A549 (cell line): Measurements from ENCODE around the gene LRRC38.

Experiments used
- NR3C1 ChIP-seq: fragments of >200 bp; sonication (Bioruptor Twin); formaldehyde crosslinking; IDR thresholded peaks from 3 replicates; pipeline ENCODE4 v1.6.1; 2017
- POLR2AphosphoS2 ChIP-seq: conservative IDR thresholded peaks from 2 replicates; pipeline ENCODE4 v1.6.1; 2012; ENCODE audit warnings: low read length, improper control_type of control experiment, inconsistent platforms
- RAD21 ChIP-seq, 2 experiments: fragments of >200 bp in 1 of 2; sonication (Bioruptor Twin) in 1 of 2; formaldehyde crosslinking in 1 of 2; IDR thresholded peaks in 1 of 2; conservative IDR thresholded peaks in 1 of 2; 2 replicates in 1 of 2; 3 replicates in 1 of 2; pipeline ENCODE4 v1.6.1; 2012 to 2018; ENCODE audit warnings: inconsistent platforms in 1 of 2
- TF ChIP-seq, protein P1 (sequence below): fragments of >200 bp; sonication (Bioruptor Twin); formaldehyde crosslinking; IDR thresholded peaks from 3 replicates; pipeline ENCODE4 v1.5.1; 2016
- TF ChIP-seq, protein P2 (sequence below): fragments of 200-600 bp; sonication (generic); IDR thresholded peaks from 2 replicates; pipeline ENCODE4 v1.6.1; 2016; ENCODE audit warnings: antibody characterized with exemption, mild to moderate bottlenecking, moderate library complexity

DNA sequence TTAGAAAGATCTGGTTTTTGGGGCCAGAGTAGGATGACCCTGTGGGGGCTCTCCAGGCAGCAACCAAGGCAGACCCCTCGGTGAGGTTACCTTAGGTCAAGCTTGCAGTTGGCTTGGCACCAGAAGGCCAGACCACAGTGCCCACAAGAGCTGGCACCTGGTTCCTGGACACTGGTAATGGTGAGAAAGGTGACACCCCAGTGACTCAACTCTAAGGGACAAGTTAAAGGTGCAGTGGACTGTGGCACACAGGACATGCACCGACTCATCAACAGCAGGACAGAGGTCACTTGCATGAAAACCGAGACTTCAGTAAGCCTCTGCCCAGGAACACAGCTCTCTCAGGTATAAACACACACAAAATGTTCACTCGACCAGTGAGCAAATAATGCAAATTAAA is 6.7 kb downstream of the LRRC38 start:
- TF ChIP-seq, protein P1, sequence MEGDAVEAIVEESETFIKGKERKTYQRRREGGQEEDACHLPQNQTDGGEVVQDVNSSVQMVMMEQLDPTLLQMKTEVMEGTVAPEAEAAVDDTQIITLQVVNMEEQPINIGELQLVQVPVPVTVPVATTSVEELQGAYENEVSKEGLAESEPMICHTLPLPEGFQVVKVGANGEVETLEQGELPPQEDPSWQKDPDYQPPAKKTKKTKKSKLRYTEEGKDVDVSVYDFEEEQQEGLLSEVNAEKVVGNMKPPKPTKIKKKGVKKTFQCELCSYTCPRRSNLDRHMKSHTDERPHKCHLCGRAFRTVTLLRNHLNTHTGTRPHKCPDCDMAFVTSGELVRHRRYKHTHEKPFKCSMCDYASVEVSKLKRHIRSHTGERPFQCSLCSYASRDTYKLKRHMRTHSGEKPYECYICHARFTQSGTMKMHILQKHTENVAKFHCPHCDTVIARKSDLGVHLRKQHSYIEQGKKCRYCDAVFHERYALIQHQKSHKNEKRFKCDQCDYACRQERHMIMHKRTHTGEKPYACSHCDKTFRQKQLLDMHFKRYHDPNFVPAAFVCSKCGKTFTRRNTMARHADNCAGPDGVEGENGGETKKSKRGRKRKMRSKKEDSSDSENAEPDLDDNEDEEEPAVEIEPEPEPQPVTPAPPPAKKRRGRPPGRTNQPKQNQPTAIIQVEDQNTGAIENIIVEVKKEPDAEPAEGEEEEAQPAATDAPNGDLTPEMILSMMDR, result no peak
- no peak for TF ChIP-seq POLR2AphosphoS2
- TF ChIP-seq, protein P2, sequence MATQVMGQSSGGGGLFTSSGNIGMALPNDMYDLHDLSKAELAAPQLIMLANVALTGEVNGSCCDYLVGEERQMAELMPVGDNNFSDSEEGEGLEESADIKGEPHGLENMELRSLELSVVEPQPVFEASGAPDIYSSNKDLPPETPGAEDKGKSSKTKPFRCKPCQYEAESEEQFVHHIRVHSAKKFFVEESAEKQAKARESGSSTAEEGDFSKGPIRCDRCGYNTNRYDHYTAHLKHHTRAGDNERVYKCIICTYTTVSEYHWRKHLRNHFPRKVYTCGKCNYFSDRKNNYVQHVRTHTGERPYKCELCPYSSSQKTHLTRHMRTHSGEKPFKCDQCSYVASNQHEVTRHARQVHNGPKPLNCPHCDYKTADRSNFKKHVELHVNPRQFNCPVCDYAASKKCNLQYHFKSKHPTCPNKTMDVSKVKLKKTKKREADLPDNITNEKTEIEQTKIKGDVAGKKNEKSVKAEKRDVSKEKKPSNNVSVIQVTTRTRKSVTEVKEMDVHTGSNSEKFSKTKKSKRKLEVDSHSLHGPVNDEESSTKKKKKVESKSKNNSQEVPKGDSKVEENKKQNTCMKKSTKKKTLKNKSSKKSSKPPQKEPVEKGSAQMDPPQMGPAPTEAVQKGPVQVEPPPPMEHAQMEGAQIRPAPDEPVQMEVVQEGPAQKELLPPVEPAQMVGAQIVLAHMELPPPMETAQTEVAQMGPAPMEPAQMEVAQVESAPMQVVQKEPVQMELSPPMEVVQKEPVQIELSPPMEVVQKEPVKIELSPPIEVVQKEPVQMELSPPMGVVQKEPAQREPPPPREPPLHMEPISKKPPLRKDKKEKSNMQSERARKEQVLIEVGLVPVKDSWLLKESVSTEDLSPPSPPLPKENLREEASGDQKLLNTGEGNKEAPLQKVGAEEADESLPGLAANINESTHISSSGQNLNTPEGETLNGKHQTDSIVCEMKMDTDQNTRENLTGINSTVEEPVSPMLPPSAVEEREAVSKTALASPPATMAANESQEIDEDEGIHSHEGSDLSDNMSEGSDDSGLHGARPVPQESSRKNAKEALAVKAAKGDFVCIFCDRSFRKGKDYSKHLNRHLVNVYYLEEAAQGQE, result no peak
- TF ChIP-seq RAD21 (conservative IDR thresholded peaks at IDR 0.05 in 1 of 2, IDR thresholded peaks at IDR 0.05 in 1 of 2), result no peak
- no peak for TF ChIP-seq NR3C1
